ENCODE measurements around the gene SMAD4. TPM values are rescaled to one million over a fixed set of nuclear protein-coding genes. Genes with fewer than 3 reads are reported as not detected.

The SMAD4 gene
- total RNA-seq, 1 donor from 2014 or later = 123 TPM

DNA sequence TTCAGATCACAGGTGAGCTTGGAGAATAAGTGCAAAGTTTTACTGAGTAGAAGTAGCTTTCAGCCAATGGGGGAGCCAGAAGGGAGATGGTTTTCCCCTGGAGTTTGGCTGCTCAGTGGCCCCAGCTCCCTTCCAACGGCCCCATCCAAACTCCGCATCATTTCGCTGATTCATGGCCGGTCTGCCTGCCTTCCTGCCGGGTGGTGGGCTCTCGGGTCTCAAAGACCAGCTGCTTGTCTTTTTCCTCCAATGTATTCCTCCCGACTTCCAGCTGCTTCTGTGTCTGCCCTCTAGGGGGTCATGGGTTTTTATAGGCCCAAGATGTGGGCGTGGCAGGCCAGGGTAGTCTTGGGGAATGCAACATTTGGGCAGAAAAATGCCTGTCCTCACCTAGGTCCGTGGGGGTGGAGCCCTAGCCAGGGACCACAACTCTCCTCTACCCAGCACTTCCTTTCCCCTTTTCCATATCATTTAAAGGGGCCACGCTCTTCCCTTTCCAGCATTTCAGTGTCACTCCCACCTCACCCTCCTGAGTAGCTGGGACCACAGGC lies 94.0 kb downstream of the SMAD4 start:
- H3K27ac Mint-ChIP-seq = no peak overlapping the region
- H3K4me3 Mint-ChIP-seq = no peak overlapping the region
- H3K4me1 Mint-ChIP-seq (ENCODE audit: unreplicated experiment) = no peaks in the 10 kb centered on the region
- H3K27me3 Mint-ChIP-seq = no peaks in the 10 kb centered on the region
- no peak for DNase-seq (ENCODE audit: extremely low spot score, unreplicated experiment)
- H3K9me3 Mint-ChIP-seq = no peaks in the 10 kb centered on the region
- TF ChIP-seq, protein P1, sequence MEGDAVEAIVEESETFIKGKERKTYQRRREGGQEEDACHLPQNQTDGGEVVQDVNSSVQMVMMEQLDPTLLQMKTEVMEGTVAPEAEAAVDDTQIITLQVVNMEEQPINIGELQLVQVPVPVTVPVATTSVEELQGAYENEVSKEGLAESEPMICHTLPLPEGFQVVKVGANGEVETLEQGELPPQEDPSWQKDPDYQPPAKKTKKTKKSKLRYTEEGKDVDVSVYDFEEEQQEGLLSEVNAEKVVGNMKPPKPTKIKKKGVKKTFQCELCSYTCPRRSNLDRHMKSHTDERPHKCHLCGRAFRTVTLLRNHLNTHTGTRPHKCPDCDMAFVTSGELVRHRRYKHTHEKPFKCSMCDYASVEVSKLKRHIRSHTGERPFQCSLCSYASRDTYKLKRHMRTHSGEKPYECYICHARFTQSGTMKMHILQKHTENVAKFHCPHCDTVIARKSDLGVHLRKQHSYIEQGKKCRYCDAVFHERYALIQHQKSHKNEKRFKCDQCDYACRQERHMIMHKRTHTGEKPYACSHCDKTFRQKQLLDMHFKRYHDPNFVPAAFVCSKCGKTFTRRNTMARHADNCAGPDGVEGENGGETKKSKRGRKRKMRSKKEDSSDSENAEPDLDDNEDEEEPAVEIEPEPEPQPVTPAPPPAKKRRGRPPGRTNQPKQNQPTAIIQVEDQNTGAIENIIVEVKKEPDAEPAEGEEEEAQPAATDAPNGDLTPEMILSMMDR (conservative IDR thresholded peaks at IDR 0.05) = no peak
- H3K36me3 Mint-ChIP-seq = no peaks in the 10 kb centered on the region

DNA sequence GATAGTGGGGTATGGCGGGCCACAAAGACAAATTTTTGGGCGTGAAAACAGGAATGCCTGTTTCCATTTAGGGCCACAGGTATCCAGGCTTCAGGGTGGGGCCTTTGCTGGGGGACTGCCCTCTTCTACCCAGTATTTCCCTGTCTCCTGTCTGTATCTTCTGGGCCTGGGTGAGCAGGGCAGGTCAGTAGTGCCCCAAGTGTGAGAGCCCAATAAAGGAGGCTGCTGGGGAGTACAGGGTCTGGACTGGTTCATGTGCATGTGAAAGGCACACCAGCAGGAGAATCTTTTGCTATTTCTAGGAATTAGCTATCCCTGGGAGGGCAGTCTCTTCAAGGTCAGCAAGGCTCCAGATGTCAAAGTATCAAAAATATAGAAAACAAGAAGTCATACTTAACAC lies 96.0 kb downstream of the SMAD4 start:
- H3K27ac Mint-ChIP-seq = no peak overlapping the region
- H3K9me3 Mint-ChIP-seq = no peaks in the 10 kb centered on the region
- no peak overlapping the region for H3K4me3 Mint-ChIP-seq
- H3K36me3 Mint-ChIP-seq = no peaks in the 10 kb centered on the region
- TF ChIP-seq, protein P1 (conservative IDR thresholded peaks at IDR 0.05) = no peak
- H3K4me1 Mint-ChIP-seq (ENCODE audit: unreplicated experiment) = no peaks in the 10 kb centered on the region
- no peaks in the 10 kb centered on the region for H3K27me3 Mint-ChIP-seq
- DNase-seq (ENCODE audit: extremely low spot score, unreplicated experiment) = no peak

DNA sequence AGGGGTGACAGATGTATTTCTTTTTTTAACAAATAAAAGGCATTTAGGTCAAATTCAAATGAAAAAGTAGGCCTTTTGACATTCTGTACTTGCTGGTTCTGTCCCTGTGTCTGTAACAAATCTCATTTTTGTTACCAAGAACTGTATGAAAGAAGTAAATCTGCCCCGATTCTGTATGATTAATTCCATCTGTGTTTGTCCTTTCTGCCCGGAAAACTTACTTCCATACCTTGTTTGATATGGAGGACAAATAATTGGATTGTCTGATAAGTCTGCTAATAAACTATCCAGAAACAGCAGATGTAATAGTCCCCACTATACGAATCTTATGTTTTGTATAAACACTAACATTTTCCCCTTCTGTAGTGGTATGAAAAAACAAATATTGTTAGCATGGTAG lies 97.7 kb downstream of the SMAD4 start:
- no peak overlapping the region for H3K4me3 Mint-ChIP-seq
- H3K27me3 Mint-ChIP-seq = no peaks in the 10 kb centered on the region
- H3K36me3 Mint-ChIP-seq = no peaks in the 10 kb centered on the region
- DNase-seq (ENCODE audit: extremely low spot score, unreplicated experiment) = no peak
- TF ChIP-seq, protein P1 (conservative IDR thresholded peaks at IDR 0.05) = no peak
- no peaks in the 10 kb centered on the region for H3K9me3 Mint-ChIP-seq
- no peaks in the 10 kb centered on the region for H3K4me1 Mint-ChIP-seq (ENCODE audit: unreplicated experiment)
- no peak overlapping the region for H3K27ac Mint-ChIP-seq

DNA sequence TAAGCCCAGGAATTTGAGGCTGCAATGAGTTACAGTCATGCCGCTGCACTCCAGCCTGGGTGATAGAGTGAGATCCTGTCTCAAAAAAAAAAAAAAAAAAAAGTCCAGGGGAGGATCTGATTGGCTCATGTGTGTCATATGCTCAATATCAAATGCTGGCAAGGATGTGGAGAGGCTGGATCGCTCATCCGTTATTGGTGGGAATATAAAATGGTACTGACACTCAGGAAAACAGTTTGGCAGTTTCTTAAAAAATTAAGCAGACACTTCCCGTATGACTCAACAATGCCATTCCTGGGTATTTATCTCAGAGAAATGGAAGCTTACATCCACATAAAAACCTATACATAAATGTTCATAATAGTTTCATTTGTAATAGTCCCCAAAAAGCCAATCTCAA lies 98.5 kb downstream of the SMAD4 start:
- Mint-ChIP-seq H3K9me3 (no peaks in the 10 kb centered on the region), H3K4me3 (no peak overlapping the region), H3K27me3 (no peaks in the 10 kb centered on the region), H3K36me3 (no peaks in the 10 kb centered on the region), H3K4me1 (ENCODE audit: unreplicated experiment) (no peaks in the 10 kb centered on the region), H3K27ac (no peak overlapping the region)
- TF ChIP-seq, protein P1 (conservative IDR thresholded peaks at IDR 0.05) = no peak
- no peak for DNase-seq (ENCODE audit: extremely low spot score, unreplicated experiment)

DNA sequence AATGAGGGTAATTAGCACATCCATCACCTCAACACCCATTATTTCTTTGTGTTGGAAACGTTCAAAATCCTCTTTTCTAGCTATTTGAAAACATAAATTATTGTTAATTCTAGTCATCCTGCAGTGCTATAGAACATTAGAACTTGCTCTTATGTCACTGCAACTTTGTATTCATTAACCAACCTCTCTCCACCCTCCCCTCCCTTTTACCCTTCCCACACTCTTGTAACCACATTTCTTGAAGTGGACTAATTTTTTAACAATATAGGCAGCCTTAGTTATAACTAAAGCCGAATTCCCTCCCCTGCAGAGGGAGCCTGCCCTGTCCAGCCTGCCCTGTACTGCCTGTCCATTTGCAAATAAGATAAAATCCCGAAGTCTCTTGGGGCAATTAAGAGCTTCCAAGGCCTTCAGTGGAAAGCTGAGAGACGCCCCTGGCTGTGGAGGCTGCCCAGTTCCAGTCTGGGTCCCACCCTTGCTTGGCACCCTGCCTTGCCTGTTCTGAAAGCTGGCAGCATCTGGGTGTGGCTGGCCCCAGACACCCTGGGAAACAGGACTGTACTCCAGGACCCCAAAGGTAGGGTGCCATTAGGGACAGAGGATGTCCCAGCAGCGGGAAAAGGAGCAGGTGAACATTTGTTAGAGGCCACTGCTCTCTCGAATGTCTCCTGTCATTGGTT lies 102.4 kb downstream of the SMAD4 start:
- Mint-ChIP-seq H3K4me1 (ENCODE audit: unreplicated experiment) (no peaks in the 10 kb centered on the region), H3K4me3 (no peak overlapping the region), H3K27me3 (no peaks in the 10 kb centered on the region), H3K36me3 (no peaks in the 10 kb centered on the region), H3K9me3 (no peaks in the 10 kb centered on the region), H3K27ac (no peak overlapping the region)
- TF ChIP-seq, protein P1 (conservative IDR thresholded peaks at IDR 0.05) = no peak
- no peak for DNase-seq (ENCODE audit: extremely low spot score, unreplicated experiment)

Data from type B pancreatic cell (in vitro differentiated cells).